ENCODE measurements around the gene DOC2B.
"Not testable (repeated sequence)": the region's sequence is repeated elsewhere in the genome, so short reads cannot be mapped to it uniquely, and the experiment has no call there.

The DOC2B gene

GRCh38 chr17:144936-145670 lies 36.3 kb downstream of the DOC2B start:
- no peak for DNase-seq (ENCODE audit: low spot score)

GRCh38 chr17:143785-144281 lies 37.6 kb downstream of the DOC2B start:
- peak; percentile 22 for DNase-seq (ENCODE audit: low spot score)

GRCh38 chr17:142876-143784 lies 38.3 kb downstream of the DOC2B start:
- no peak for DNase-seq (ENCODE audit: low spot score)

- DNase-seq (ENCODE audit: low spot score) = no peak
Measured at GRCh38 chr17:142102-142661, 39.3 kb downstream of the DOC2B start.

GRCh38 chr17:139401-140205 lies 41.8 kb downstream of the DOC2B start:
- DNase-seq (ENCODE audit: low spot score) = not testable (repeated sequence)

GRCh38 chr17:137166-137807 lies 44.2 kb downstream of the DOC2B start, which contains the start of gene SCGB1C2:
Gene SCGB1C2, plus strand, starts transcription at chr17:137569. Its CDS starts 22 bp downstream, at chr17:137591.
- not testable (repeated sequence) for DNase-seq (ENCODE audit: low spot score)

- DNase-seq (ENCODE audit: low spot score) = not testable (repeated sequence)
Measured at GRCh38 chr17:136531-136930, 44.9 kb downstream of the DOC2B start.

- not testable (repeated sequence) for DNase-seq (ENCODE audit: low spot score)
Measured at GRCh38 chr17:135895-136294, 45.6 kb downstream of the DOC2B start.

GRCh38 chr17:135022-135421 lies 46.4 kb downstream of the DOC2B start:
- DNase-seq (ENCODE audit: low spot score) = not testable (repeated sequence)

GRCh38 chr17:134332-134785 lies 47.1 kb downstream of the DOC2B start:
- DNase-seq (ENCODE audit: low spot score) = not testable (repeated sequence)

GRCh38 chr17:133932-134331 lies 47.5 kb downstream of the DOC2B start:
- DNase-seq (ENCODE audit: low spot score) = not testable (repeated sequence)

GRCh38 chr17:118339-118917 lies 63.0 kb downstream of the DOC2B start:
- peak; percentile 12 for DNase-seq (ENCODE audit: low spot score)

GRCh38 chr17:113111-113510 lies 68.3 kb downstream of the DOC2B start:
- not testable (repeated sequence) for DNase-seq (ENCODE audit: low spot score)

All from pons (tissue), 1 donor.